Measurements from ENCODE around the gene GABPB1.

The GABPB1 gene

DNA sequence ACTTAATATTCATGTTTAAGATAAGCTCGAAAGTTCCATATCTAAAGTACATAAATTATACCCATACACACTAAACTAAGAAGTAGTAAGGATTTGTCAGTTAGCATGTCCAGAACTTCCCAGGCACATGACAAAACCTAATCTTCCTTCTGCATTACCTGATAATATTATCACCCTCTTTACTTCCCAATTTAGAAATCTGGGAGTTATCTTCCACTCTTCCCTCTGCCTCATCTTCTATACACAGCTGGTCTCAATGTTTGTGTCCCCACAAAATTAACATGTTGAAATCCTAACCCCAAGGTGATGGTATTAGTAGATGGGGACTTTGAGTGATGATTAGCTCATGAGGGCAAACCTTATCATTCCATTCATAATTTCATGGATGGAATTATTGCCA, 15.3 kb downstream of the GABPB1 start:
- no peak overlapping the region for H3K4me3 ChIP-seq (ENCODE audit: low read length)
- H3K27ac ChIP-seq (ENCODE audit: low read depth, low read length) = no peak overlapping the region
- H3K4me1 ChIP-seq (ENCODE audit: control insufficient read depth, insufficient read depth, low read length) = no peaks in the 10 kb centered on the region
- no peaks in the 10 kb centered on the region for H3K36me3 ChIP-seq (ENCODE audit: control insufficient read depth, insufficient read depth, low read length)
- no peak overlapping the region for H3K9ac ChIP-seq (ENCODE audit: low read length)
- no peaks in the 10 kb centered on the region for H3K27me3 ChIP-seq (ENCODE audit: control insufficient read depth, insufficient read depth, low read length)

DNA sequence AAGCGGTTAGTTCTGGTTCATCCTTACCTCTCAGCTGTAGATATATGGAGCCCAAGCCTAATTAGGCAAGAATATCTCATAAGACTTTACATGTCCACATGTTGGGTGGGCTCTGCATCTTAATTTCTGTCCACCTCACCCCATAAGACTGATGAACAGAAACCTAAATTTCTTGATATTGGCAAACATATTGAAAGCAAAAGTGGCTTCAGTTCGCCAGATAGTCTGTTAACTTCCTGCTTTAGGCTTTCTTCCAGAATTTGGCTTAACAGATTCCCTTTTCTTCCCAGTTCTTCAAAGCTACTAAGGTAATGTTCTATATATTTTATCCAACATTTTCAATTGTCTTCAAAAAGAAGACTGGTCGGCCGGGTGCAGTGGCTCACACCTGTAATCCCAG, 19.7 kb downstream of the GABPB1 start:
- Histone ChIP-seq H3K4me3 (ENCODE audit: low read length) (no peak overlapping the region), H3K9ac (ENCODE audit: low read length) (no peak overlapping the region), H3K4me1 (ENCODE audit: control insufficient read depth, insufficient read depth, low read length) (no peaks in the 10 kb centered on the region), H3K36me3 (ENCODE audit: control insufficient read depth, insufficient read depth, low read length) (no peaks in the 10 kb centered on the region), H3K27ac (ENCODE audit: low read depth, low read length) (no peak overlapping the region), H3K27me3 (ENCODE audit: control insufficient read depth, insufficient read depth, low read length) (no peaks in the 10 kb centered on the region)

DNA sequence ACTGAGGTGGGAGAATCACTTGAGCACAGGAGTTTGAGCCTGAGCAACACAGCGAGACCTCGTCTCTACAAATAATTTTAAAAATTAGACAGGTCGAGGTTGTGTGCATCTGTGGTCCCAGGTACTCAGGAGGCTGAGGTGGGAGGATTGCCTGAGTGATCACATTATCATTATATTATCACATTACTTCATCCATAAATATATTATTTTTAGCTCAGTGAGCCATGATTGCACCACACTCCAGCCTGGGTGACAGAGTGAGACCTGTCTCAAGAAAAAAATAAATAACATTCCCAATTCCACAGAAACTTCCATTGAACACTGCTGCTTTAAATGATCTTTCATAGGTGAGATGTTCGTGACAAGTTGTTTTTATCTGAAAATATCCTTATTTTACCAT, 21.8 kb downstream of the GABPB1 start:
- H3K27ac ChIP-seq (ENCODE audit: low read depth, low read length) = no peak overlapping the region
- H3K27me3 ChIP-seq (ENCODE audit: control insufficient read depth, insufficient read depth, low read length) = no peaks in the 10 kb centered on the region
- no peak overlapping the region for H3K9ac ChIP-seq (ENCODE audit: low read length)
- no peak overlapping the region for H3K4me3 ChIP-seq (ENCODE audit: low read length)
- no peaks in the 10 kb centered on the region for H3K36me3 ChIP-seq (ENCODE audit: control insufficient read depth, insufficient read depth, low read length)
- H3K4me1 ChIP-seq (ENCODE audit: control insufficient read depth, insufficient read depth, low read length) = no peaks in the 10 kb centered on the region

DNA sequence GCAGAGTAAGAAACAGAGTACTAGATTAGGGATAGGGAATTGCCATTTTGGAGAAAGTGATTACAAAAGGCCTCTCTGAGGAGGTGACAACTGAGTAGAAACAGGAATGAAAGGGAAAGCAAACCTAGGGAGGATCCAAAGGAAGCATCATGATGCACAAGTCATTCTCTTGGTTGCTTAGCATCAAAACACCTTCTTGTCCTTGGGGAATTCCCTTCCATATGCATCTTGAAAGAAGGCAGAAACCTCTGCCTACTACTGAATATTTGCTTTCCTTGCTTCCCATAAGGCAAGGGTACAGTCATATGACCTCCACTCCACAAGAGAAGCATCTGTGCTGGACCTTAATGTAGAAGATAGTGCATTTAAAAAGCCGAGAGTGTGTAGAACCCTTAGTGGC, 24.1 kb downstream of the GABPB1 start:
- Histone ChIP-seq H3K4me1 (ENCODE audit: control insufficient read depth, insufficient read depth, low read length) (no peaks in the 10 kb centered on the region), H3K27me3 (ENCODE audit: control insufficient read depth, insufficient read depth, low read length) (no peaks in the 10 kb centered on the region), H3K9ac (ENCODE audit: low read length) (no peak overlapping the region), H3K36me3 (ENCODE audit: control insufficient read depth, insufficient read depth, low read length) (no peaks in the 10 kb centered on the region), H3K4me3 (ENCODE audit: low read length) (no peak overlapping the region), H3K27ac (ENCODE audit: low read depth, low read length) (no peak overlapping the region)

DNA sequence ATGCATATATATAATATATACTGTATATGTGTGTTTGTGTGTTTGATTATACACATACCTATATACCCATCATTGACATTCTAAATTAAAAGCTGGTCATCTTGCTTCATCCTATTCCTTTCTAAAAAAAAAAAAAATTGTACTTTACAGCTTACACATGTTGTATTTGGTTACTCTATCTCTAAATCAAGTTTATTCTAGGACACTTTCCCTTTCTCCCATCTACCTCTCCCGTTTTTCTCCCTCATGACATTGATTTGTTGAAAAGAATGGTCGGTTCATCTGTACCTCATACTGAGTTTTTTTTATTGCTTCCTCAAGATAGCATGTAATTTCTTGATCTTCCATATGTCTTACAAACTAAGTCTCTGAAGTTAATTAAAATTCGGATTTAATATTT, 26.9 kb downstream of the GABPB1 start:
- no peaks in the 10 kb centered on the region for H3K27me3 ChIP-seq (ENCODE audit: control insufficient read depth, insufficient read depth, low read length)
- H3K36me3 ChIP-seq (ENCODE audit: control insufficient read depth, insufficient read depth, low read length) = no peaks in the 10 kb centered on the region
- no peaks in the 10 kb centered on the region for H3K4me1 ChIP-seq (ENCODE audit: control insufficient read depth, insufficient read depth, low read length)
- no peak overlapping the region for H3K4me3 ChIP-seq (ENCODE audit: low read length)
- no peak overlapping the region for H3K9ac ChIP-seq (ENCODE audit: low read length)
- H3K27ac ChIP-seq (ENCODE audit: low read depth, low read length) = no peak overlapping the region

DNA sequence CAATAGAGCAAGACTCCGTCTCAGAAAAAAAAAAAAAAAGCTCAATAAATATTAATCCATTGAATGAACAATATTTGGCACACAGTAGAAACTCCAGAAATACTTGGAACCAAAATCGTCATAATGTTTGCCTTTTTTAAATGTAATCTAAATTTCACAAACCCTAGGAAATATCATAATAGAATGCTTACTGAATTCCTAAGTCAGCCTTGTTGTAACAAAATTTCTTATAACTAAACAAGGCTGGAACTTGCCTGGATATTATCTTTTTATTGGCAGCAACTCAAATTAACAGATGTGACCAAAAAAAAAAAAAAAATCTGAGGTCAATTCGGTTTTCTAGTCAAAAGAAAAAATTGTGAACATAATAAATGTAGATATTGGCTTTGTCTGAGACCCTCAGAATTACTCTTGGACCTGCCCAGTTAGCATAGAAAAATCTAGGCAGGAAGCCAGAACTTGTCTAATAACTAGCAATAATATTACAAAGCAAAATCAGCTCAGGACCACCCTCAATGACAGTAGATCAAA, 33.3 kb downstream of the GABPB1 start:
- no peaks in the 10 kb centered on the region for H3K27me3 ChIP-seq (ENCODE audit: control insufficient read depth, insufficient read depth, low read length)
- no peak overlapping the region for H3K27ac ChIP-seq (ENCODE audit: low read depth, low read length)
- no peaks in the 10 kb centered on the region for H3K4me1 ChIP-seq (ENCODE audit: control insufficient read depth, insufficient read depth, low read length)
- H3K9ac ChIP-seq (ENCODE audit: low read length) = no peak overlapping the region
- no peak overlapping the region for H3K4me3 ChIP-seq (ENCODE audit: low read length)
- no peaks in the 10 kb centered on the region for H3K36me3 ChIP-seq (ENCODE audit: control insufficient read depth, insufficient read depth, low read length)

DNA sequence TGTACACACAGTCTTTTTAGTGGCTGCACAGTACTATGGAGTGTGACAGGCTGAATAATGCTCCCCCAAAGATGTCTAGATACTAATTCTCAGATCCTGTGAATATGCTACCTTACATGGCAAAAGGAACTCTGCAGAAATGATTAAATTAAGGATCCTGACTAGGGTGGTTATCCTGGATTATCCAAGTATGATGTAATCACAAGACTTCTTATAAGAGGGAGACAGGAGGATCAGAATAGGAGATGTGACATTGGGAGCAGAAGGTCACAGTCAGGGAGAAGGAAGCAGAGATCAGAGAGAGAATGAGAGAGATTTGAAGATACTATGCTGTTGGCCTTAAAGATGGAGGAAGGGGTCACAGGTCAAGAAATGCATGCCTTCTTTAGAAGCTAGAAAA, 34.5 kb downstream of the GABPB1 start:
- Histone ChIP-seq H3K4me1 (ENCODE audit: control insufficient read depth, insufficient read depth, low read length) (no peaks in the 10 kb centered on the region), H3K27me3 (ENCODE audit: control insufficient read depth, insufficient read depth, low read length) (no peaks in the 10 kb centered on the region), H3K36me3 (ENCODE audit: control insufficient read depth, insufficient read depth, low read length) (no peaks in the 10 kb centered on the region), H3K4me3 (ENCODE audit: low read length) (no peak overlapping the region), H3K9ac (ENCODE audit: low read length) (no peak overlapping the region), H3K27ac (ENCODE audit: low read depth, low read length) (no peak overlapping the region)

DNA sequence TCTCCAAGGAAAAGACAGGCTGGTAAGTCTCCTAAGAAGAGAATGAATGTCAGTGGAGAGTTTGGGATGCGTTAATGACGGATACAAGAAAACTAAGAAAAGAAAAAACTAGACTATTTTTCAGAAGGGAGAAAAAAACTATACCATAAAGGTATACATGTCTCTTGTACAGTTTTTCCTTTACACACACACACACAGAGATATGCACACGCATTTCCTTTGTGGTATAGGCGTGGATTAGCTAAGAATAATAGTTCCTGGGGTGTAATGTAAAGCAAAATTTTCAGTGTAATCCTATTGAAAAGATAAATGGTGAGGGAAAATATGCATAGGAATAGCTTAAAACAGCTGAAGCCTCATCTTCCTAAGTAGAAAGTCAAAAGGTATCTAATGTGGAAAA, 36.3 kb downstream of the GABPB1 start:
- no peaks in the 10 kb centered on the region for H3K36me3 ChIP-seq (ENCODE audit: control insufficient read depth, insufficient read depth, low read length)
- H3K9ac ChIP-seq (ENCODE audit: low read length) = no peak overlapping the region
- no peak overlapping the region for H3K27ac ChIP-seq (ENCODE audit: low read depth, low read length)
- H3K4me1 ChIP-seq (ENCODE audit: control insufficient read depth, insufficient read depth, low read length) = no peaks in the 10 kb centered on the region
- H3K4me3 ChIP-seq (ENCODE audit: low read length) = no peak overlapping the region
- H3K27me3 ChIP-seq (ENCODE audit: control insufficient read depth, insufficient read depth, low read length) = no peaks in the 10 kb centered on the region

DNA sequence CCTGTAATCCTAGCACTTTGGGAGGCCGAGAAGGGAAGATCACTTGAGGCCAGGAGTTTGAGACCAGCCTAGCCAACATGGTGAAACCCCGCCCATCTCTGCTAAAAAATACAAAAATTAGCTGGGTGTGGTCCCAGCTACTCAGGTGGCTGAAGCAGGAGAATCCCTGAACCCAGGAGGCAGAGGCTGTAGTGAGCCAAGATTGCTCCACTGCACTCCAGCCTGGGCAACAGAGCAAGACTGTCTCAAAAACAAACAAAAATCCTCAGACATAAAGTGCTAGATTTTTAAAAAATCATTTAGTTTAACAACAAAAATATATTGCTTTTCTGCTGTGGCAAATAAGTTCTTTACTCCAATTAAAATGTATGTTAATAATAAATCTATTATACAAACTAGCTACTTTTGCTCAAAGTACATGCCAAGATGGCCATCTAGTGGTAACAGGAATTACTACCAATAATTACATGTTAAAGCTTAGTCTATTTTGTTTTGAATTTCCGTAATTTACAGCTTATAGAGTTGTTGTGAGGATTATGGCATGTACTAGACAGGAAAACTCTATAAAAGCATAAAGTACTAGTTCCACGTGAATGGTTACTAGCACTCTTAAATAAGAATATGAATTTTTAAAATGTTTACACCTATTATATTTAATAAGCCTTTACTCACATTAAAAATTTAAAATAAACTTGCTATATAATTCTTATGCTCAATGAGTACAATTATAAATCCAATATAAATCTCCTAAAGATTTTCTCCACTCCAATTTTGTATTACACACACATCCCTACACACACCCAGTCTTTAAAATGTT, 39.0 kb downstream of the GABPB1 start:
- H3K4me3 ChIP-seq (ENCODE audit: low read length) = no peak overlapping the region
- no peak overlapping the region for H3K27ac ChIP-seq (ENCODE audit: low read depth, low read length)
- H3K4me1 ChIP-seq (ENCODE audit: control insufficient read depth, insufficient read depth, low read length) = no peaks in the 10 kb centered on the region
- H3K27me3 ChIP-seq (ENCODE audit: control insufficient read depth, insufficient read depth, low read length) = no peaks in the 10 kb centered on the region
- H3K36me3 ChIP-seq (ENCODE audit: control insufficient read depth, insufficient read depth, low read length) = no peaks in the 10 kb centered on the region
- H3K9ac ChIP-seq (ENCODE audit: low read length) = no peak overlapping the region

DNA sequence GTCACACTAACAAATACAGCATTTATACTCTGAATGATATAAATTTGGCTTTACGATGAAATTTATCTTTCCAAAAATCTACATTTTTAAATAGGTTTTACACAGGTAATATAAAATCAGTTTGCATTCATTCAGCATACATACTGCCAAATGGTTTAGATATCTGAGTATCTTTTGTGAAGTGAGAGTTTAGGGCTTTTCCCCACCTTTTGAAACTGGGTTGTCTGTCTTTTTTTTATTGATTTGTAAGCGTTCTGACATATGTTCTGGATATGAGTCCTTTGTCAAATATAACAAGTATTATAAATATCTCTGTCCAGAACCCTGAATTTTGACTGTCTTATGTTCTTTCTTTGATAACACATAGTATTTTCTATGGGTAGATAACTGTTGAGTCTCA, 42.4 kb downstream of the GABPB1 start:
- H3K4me1 ChIP-seq (ENCODE audit: control insufficient read depth, insufficient read depth, low read length) = no peaks in the 10 kb centered on the region
- H3K4me3 ChIP-seq (ENCODE audit: low read length) = no peak overlapping the region
- no peak overlapping the region for H3K9ac ChIP-seq (ENCODE audit: low read length)
- no peak overlapping the region for H3K27ac ChIP-seq (ENCODE audit: low read depth, low read length)
- H3K27me3 ChIP-seq (ENCODE audit: control insufficient read depth, insufficient read depth, low read length) = no peaks in the 10 kb centered on the region
- H3K36me3 ChIP-seq (ENCODE audit: control insufficient read depth, insufficient read depth, low read length) = no peaks in the 10 kb centered on the region

DNA sequence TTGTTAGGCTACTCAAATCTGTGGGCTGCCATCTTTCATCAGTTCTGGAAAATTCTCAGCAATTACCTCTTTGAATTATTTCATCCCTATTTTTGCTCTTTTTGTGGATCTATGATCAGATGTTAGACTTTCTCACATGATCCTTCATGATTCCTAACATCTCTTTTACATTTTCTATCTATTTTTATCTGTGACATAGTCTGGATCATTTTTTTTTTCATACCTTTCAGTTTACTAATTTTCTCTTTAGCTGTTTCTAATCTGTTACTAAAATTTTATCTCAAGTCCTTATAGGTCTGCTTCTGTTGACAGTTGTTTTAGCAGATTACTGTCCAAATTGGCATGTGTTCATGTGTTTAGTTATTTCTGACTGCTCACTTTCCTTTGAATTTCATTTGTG, 47.2 kb downstream of the GABPB1 start:
- no peak overlapping the region for H3K27ac ChIP-seq (ENCODE audit: low read depth, low read length)
- no peaks in the 10 kb centered on the region for H3K4me1 ChIP-seq (ENCODE audit: control insufficient read depth, insufficient read depth, low read length)
- no peak overlapping the region for H3K4me3 ChIP-seq (ENCODE audit: low read length)
- no peaks in the 10 kb centered on the region for H3K27me3 ChIP-seq (ENCODE audit: control insufficient read depth, insufficient read depth, low read length)
- no peak overlapping the region for H3K9ac ChIP-seq (ENCODE audit: low read length)
- H3K36me3 ChIP-seq (ENCODE audit: control insufficient read depth, insufficient read depth, low read length) = no peaks in the 10 kb centered on the region

DNA sequence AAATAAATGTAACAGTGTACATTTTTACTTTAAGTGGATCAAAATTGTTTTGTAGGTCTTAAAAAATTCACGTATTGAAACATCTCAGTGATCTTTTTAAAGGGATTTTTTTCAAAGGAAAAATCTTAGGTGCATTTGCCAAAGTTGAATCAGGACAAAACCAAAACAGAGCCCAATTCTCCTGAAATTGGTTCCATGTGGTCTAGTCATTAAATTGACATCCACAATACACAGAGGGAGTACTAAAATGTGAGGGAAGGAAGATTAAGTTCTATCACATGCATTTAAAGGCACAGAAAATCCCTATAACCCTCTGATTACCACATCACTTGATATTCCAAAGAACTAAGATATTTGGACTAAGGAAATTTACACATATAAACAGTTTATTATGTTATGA, 50.2 kb downstream of the GABPB1 start:
- no peaks in the 10 kb centered on the region for H3K36me3 ChIP-seq (ENCODE audit: control insufficient read depth, insufficient read depth, low read length)

DNA sequence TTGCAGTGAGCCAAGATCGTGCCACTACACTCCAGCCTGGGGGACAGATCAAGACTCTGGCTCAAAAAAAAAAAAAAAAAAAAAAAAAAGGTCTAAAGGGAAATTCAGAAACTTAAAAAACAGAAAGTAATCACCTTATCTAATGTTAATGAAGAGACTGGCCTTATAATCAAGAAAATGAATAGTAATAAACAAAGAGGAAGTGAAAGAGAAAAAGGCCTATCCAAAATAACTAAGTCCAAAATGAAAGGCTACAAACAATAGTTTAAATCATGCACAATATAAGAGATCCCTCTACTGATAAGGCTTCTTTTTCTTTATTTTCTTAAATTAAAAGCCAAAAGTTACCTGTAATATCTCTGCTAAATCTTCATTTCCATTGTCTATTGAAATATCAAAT, 52.4 kb downstream of the GABPB1 start:
- Histone ChIP-seq H3K4me1 (ENCODE audit: control insufficient read depth, insufficient read depth, low read length) (no peaks in the 10 kb centered on the region), H3K27ac (ENCODE audit: low read depth, low read length) (no peak overlapping the region), H3K36me3 (ENCODE audit: control insufficient read depth, insufficient read depth, low read length) (no peaks in the 10 kb centered on the region), H3K4me3 (ENCODE audit: low read length) (no peak overlapping the region), H3K27me3 (ENCODE audit: control insufficient read depth, insufficient read depth, low read length) (no peaks in the 10 kb centered on the region), H3K9ac (ENCODE audit: low read length) (no peak overlapping the region)

More for the DNA sequence above, 50.2 kb downstream of the GABPB1 start:
- H3K27ac ChIP-seq (ENCODE audit: low read depth, low read length) = no peak overlapping the region
- no peak overlapping the region for H3K4me3 ChIP-seq (ENCODE audit: low read length)
- no peak overlapping the region for H3K9ac ChIP-seq (ENCODE audit: low read length)
- no peaks in the 10 kb centered on the region for H3K27me3 ChIP-seq (ENCODE audit: control insufficient read depth, insufficient read depth, low read length)
- no peaks in the 10 kb centered on the region for H3K4me1 ChIP-seq (ENCODE audit: control insufficient read depth, insufficient read depth, low read length)
